ENCODE measurements around the gene SMR3B. TPM values are rescaled to one million over a fixed set of nuclear protein-coding genes. Genes with fewer than 3 reads are reported as not detected.

SMR3B gene
- not detected for total RNA-seq

DNA sequence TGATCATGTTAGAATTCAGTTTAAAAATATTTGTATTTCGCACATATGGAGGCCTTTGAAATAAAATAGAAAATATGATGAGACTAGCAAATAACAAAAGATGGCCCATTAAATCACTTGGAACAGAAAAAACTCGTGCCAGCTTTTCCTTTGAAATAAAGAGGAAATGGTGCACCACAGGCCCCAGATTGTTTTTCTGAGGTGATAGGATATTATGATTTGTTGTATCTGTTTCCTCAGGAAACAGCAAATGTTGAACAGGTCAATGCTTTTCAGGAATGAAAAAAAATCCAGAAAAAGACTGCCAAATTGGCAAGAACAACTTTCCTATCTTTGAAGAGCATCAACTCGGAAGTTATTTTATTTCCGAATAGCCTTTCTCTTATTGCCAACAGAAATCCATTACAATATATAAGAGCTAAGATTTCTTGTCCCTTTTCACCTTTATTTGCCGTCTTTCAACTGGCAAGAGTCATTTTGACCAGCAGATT is at the start of gene SMR3B:
Gene SMR3B, plus strand, starts transcription at position 441 of the 491 bp plus-strand sequence. CDS start 1,380 bp downstream, outside the sequence.
- no peak for DNase-seq

DNA sequence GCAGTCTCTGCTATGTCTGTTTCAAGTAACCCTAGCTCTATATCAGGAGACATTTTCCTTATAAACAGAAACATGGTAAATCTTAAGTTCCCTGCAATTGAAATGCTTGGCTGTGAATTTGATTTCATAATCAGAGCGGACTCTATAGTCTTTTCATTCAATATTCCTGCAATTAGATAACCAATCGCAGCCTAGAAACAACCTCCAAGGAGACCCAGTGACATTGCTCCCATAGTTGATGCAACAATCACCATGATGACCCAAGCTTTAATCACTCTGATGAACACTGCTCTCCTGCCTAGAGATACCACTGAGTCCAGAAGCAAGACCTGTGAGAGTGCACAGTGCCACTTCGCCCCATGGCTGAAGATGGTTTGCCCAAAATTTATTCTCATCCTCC is 48.2 kb upstream of the SMR3B start, which contains the start of gene CABS1:
Gene CABS1, plus strand, starts transcription at position 301 of the 400 bp plus-strand sequence. Its CDS starts 59 bp downstream, at position 360.
- no peak for DNase-seq

DNA sequence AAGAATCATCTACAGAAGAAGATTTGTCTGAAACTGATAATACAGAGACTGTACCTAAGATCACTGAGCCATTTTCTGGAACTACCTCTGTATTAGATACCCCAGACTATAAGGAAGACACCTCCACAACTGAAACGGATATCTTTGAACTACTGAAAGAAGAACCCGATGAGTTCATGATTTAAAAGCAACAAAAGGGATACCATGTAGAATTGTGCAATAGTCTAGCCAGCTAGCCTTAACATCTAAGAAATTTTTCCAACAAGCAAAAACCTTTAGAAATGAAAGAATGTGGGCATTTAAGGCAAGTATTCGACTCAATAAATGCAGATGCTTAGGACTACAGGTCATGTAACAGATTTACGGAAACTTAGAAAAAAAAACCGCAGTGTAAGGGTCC is 46.9 kb upstream of the SMR3B start:
- DNase-seq: no peak

DNA sequence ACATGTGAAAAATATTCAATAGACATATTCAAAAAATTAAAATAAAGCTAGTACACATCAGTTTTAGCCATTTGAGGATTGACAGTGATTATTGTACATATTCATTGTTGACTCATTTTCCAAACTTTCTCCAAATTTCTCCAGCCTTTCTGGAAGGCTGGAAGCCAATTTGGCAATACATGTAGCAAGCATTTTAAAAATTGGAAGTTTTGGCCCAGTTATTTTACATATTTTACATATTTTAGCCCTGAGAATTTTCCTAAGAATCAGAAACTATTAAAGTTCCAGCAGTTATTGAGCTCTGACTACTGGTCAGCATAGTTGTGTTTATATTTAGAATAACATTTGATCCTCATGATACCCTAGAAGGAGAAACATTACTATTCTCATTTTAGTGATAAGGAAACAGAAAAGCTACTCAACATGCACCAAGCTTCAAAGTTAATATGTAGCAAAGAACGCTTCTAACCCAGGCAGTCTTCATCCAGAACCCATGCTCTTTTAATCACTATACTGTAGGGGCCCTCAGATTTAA is 45.0 kb upstream of the SMR3B start:
- no peak for DNase-seq

DNA sequence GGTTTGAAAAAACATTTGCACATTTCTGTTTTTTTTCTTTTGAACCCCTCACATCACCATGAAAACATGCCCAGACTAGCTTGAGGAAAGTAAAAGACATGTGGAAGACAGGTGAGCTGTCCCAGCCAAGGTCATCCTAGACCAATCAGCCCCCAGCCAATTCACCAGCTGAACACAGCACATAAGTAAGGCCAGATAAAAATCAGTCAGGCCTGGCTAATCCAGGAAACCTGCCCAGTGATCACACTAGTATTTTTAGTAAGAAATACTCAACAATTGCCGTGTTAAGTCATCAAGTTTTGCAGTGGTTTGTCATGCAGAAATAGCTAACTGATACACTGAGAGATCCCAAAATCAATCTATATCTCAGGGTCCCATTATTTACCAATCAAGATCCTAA is 26.7 kb upstream of the SMR3B start:
- no peak for DNase-seq

DNA sequence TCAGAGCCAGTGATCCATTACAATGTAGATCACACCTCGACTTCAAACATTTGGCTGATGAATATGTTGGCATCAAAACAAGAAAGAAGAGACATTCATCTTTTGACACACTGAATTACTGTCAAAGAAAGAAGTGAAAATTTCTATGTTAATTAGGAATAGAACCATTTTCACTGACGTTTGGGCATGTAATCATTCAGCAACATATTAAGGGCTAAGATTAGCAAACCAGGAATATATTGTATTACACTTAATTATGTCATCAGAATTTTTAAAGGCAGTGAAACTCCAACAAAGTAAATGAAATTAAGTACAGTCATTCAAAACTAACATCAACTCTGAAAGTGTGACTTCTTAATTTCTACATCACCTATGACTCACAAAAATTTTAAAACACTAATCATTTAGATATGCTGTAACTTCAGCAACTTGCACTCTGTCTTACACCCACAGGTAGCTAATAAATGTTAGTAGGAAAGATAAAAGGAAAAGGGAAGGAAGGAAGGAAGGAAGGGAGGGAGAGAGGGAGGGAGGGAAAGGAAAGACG is 23.7 kb upstream of the SMR3B start:
- DNase-seq: no peak

DNA sequence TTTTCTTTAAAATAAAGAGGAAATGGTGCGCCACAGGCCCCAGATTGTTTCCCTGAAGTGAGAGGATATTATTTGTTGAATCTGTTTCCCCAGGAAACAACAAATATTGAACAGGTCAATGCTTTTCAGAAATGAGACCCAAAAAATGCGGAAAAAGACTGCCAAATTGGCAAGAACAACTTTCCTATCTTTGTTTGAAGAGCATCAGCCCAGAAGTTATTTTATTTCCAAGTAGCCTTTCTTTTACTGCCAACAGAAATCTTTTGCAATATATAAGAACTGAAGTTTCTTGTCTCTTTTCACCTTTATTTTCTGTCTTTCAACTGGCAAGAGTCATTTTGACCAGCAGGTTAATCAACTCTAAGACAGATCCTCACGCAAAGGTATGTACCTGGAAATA is 22.5 kb upstream of the SMR3B start, which contains the start of gene SMR3A:
Gene SMR3A, plus strand, starts transcription at position 301 of the 400 bp plus-strand sequence. CDS start 1,356 bp downstream, outside the sequence.
- no peak for DNase-seq

DNA sequence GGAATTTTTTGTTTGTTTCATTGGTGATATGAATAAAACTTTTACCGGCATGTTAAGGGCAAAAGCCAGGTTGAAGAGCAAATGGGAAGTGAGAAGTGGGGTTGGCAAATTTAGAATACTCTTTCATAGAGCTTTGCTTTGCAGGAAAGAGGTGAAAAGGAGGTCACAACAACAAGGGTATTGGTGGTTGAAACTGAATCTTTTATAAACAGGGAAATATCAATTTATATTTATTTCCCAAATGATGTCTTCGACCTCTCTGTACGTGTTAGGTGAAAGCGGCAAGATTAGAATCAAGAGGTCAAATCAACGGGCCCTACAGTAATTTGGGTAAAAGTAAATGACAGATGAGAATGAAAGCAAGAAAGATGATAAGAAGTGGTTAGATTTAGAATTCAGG is 18.9 kb upstream of the SMR3B start:
- DNase-seq: no peak

DNA sequence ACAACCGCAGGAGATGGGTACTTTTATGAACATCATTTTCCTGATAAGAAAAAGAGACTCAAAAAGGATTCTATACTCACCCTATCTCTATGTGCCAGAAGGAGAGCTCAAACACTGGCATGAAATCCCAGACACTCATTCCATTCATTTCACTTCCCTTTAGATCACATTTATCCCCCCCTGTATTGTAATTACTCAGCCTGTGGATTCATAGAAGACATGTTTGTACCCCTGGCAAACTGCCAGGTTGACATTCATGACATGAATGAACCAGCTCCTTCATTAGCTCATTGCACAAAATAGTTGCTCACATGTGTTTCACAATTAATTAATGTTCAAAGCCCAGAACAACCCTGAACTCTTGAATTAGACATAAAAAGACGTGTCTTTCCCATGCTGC is 17.5 kb upstream of the SMR3B start:
- DNase-seq: peak; percentile 46

DNA sequence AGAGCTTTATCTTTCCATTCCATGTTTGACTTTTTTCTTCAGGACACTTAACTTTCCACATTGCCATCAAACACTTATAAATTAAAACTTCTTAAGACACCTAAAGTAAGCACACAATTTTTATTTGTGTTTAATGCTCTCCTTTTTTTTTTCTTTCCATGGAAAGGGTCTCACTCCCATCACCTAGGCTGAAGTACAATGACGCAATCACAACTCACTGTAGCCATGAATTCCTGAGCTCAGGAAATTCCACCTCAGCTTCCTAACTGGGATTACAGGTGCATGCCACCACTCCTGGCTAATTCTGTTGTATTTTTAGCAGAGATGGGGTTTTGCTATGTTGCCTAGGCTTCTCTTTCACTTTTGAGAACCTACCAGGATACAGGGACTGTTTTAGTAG is 15.1 kb upstream of the SMR3B start:
- DNase-seq: no peak

DNA sequence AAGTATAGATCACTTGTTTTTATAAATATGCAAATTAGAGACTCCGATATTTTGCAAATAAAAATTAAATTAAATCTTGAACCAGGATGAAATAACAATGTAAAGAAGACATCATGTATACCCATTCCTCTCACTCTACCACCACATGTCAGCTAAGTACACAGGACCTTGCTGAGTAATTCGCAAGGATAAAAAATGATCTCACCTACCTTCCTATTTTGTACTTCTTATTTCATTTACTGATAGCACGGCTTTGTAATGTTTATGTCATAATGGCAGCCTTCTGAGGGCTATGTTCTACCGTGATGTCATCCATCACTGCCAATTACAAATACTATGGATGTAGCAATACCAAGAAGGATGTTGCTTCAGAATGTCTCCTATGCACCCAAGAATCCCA is 10.9 kb upstream of the SMR3B start:
- no peak for DNase-seq

DNA sequence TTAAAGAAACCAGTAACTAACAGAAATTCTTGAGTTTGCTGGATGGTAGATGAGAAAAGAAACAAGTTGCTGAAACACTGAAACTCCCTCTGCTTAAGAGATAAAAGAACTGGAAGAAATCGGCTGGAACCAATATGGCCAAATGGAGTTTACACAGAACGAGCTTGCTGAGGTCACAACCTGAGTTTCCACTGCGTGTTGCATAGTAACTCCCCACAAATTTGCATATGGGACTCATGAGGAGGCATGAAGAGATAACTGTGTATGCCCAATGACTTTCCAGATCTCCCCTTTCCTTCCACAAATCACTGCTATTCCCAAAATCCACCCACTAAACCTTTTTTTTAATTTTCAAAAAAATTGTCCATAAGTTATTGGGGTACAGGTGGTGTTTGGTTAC is 10.2 kb upstream of the SMR3B start:
- no peak for DNase-seq

DNA sequence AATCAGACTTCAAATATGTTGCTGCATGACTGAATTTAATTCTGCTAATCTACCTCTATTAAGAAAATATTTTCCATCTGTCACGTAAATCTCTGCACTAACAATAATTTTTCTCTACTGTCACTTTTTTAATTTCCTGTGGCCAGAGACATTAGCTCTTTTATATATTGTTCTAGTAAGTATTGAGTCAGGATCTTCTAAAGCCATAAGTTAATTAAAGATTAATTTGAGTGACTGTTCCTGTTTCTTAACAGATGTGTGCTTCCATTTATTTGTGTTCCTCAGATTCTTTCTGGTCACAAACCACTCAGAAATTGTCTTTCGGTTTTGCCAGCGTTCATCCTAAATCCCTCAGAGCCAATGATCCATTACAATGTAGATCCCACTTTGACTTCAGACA is 2.4 kb upstream of the SMR3B start:
- DNase-seq: no peak

DNA sequence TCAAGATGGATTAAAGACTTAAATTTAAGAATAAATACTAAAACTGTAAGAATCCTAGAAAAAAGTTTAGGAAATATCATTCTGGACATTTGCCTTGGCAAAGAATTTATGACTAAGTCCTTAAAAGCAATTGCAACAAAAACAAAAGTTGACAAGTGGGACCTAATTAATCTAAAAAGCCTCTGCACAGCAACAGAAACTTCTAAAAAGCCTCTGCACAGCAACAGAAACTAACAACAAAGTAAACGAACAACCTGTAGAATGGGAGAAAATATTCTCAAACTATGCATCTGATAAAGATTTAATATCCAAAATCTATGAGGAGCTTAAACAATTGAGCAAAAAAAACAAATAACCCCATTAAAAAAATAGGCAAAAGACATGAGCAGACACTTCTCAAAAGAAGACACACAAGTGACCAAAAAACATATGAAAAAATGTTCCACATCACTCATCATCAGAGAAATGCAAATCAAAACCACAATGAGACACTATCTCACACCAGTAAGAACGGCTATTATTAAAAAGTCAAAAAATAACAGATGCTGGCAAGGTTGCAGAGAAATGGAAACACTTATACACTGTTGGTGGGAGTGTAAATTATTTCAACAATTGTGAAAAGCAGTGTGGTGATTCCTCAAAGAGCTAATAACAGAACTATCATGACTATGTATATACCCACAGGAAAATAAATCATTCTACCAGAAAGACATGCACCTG is 9.3 kb downstream of the SMR3B start:
- no peak for DNase-seq

DNA sequence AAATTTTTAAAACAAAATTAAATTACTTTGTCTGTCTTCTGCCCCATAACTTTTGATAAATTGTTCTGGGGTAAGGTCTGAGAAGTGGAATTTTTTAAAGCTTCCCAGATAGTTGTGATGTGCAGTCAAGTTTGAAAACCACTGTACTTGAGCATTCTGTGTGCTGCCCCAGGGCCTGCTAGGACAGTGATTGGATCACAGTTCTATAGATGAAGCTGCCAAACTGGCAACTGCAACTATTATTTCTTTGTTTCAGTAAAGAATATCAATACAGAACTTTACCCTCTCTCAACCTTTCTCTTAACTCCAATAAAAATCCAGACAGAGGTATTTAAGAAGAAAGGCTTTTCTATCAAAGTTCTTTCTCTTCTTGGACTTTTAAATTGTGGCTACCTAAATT is 14.6 kb downstream of the SMR3B start, which contains the start of gene OPRPN:
Gene OPRPN, plus strand, starts transcription at position 361 of the 400 bp plus-strand sequence. CDS start 1,346 bp downstream, outside the sequence.
- no peak for DNase-seq

DNA sequence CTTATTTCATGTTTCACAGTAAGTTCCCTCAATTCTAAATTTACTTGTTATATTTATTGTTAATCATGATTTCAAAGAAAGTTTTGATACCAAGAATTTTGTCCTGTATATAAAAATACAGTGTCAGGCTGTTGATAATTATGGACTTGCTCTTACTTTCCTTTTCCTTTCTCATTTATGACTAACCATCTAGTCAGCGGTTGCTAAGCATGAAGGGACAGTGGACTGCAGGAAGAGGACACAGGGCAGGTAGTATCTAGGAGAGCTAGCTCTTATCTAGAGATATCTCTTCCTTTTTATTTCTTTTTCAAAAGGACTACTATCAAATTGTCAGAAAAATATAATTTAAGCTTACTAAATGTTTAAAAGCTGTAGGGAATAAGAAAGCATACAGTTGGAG is 16.4 kb downstream of the SMR3B start:
- no peak for DNase-seq

DNA sequence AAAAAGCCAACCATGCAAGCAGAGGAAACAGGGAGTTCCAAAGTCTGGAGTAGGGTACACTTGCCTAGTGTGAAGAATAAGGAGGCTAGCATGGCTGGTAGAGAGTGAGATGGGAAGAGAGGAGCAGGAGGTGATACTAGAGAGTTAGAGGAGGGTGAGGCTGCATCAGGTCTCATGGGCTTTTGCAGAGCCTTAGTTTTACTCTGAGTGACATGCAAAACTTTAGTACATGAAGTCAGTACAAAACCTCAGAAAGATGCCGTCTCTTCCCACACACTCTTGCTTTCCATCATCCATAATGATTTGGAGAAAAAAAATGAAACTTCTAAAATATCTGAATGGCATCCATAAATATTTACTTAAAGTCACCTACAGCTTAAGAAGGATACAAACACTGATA is 19.8 kb downstream of the SMR3B start:
- no peak for DNase-seq

DNA sequence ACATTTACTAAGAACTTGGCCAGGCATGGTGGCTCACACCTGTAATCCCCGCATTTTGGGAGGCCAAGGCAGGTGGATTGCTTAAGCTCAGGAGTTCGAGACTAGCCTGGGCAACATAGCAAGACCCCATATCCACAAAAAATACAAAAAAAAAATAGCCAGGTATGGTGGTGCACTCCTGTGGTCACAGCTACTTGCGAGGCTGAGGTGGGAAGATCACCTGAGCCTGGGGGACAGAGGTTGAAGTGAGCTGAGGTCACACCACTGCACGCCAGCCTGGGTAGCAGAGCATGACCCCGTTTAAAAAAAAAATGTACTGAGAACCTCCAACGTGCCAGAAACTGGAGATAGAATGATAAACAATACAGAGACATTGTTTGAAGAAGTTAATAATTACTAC is 22.8 kb downstream of the SMR3B start:
- DNase-seq: no peak

DNA sequence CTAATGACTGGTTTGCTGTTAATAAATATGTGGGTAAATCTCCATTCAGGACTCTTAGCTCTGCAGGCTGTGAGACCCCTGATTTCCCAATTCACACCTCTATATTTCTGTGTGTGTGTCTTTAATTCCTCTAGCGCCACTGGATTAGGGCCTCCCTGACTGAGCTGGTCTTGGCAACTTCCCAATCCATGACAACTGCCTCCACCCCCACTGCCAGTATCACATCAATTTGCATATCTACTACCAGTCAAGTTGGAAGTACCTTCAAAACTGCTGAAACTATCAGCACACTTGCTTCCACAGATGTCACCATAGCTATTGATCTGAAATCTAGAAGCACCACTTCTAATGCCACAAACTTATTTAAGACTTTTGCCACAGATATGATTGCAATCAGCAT is 42.4 kb downstream of the SMR3B start:
- DNase-seq: no peak

DNA sequence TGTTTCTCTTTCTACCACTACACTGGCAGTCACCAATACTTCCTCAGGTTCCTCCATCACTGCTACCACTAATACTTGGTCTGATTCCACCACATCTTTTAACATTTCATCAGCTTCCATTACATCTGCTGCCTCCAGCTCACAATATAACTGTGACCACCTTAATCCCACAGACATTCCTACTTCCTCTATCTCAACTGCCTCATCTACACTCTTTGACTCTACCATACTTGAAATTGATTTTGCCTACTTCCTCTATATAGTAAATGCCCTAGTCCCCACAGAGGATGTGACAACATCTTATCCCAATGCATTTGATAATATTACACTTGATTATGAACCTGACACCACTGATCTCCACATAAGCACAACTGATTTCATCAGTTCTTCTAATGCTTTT is 43.9 kb downstream of the SMR3B start:
- DNase-seq: no peak

DNA sequence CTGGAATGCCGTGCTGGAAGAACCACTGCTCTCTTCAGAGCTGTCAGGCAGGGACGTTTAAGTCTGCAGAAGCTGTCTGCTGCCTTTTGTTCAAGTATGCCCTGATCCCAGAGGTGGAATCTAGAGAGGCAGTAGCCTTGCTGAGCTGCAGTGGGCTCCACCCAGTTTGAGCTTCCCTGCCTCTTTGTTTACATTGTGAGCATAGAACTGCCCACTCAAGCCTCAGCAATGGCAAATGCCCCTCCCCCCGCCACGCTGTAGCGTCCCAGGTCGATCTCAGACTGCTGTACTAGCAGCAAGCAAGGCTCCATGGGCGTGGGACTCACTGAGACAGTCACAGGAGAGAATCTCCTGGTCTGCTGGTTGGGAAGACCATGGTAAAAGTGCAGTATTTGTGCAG is 54.3 kb downstream of the SMR3B start:
- DNase-seq: no peak

Data from tongue (tissue), 2 donors.